ENCODE results near the gene PIK3AP1.

DNA sequence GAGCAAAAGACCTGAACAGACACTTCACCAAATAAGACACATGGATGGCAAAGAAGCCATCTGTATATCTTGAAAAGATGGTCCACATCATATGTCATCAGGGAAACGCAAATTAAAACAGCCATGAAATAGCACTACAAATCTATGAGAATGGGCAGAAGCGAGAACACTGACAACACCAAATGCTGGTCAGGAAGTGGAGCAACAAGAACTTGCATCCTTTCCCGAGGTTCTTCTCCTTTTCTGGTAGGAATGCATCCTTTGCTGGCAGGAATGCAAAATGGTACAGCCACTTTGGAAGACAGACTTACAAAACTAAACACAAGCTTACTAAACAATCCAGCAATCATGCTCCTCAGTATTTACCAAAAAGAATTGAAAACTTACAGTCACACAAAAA is 60.0 kb downstream of the PIK3AP1 start:
- TF ChIP-seq POLR2A (IDR thresholded peaks at IDR 0.05): no peak
- TF ChIP-seq, protein P1, sequence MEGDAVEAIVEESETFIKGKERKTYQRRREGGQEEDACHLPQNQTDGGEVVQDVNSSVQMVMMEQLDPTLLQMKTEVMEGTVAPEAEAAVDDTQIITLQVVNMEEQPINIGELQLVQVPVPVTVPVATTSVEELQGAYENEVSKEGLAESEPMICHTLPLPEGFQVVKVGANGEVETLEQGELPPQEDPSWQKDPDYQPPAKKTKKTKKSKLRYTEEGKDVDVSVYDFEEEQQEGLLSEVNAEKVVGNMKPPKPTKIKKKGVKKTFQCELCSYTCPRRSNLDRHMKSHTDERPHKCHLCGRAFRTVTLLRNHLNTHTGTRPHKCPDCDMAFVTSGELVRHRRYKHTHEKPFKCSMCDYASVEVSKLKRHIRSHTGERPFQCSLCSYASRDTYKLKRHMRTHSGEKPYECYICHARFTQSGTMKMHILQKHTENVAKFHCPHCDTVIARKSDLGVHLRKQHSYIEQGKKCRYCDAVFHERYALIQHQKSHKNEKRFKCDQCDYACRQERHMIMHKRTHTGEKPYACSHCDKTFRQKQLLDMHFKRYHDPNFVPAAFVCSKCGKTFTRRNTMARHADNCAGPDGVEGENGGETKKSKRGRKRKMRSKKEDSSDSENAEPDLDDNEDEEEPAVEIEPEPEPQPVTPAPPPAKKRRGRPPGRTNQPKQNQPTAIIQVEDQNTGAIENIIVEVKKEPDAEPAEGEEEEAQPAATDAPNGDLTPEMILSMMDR (IDR thresholded peaks at IDR 0.05): no peak
